Melanocyte of skin (primary cell): ENCODE results near the gene ABI1. TPM values are rescaled to one million over a fixed set of nuclear protein-coding genes. Genes with fewer than 3 reads are reported as not detected.

Experiments
- small RNA-seq, 2 donors: library from RNA; depleted of rRNA; stranded (forward); fragments of <200 nt; gene quantifications; one replicate each; pipeline ENCODE3, GENCODE V24; 2012
- total RNA-seq, 2 donors: library from RNA; depleted of rRNA; stranded (reverse); fragments of >200 nt; gene quantifications; 2 replicates each; pipeline ENCODE4 v1.2.3, GENCODE V29; 2012

The ABI1 gene
- total RNA-seq: 10 to 100 TPM; 72.3 to 74.0 TPM

DNA sequence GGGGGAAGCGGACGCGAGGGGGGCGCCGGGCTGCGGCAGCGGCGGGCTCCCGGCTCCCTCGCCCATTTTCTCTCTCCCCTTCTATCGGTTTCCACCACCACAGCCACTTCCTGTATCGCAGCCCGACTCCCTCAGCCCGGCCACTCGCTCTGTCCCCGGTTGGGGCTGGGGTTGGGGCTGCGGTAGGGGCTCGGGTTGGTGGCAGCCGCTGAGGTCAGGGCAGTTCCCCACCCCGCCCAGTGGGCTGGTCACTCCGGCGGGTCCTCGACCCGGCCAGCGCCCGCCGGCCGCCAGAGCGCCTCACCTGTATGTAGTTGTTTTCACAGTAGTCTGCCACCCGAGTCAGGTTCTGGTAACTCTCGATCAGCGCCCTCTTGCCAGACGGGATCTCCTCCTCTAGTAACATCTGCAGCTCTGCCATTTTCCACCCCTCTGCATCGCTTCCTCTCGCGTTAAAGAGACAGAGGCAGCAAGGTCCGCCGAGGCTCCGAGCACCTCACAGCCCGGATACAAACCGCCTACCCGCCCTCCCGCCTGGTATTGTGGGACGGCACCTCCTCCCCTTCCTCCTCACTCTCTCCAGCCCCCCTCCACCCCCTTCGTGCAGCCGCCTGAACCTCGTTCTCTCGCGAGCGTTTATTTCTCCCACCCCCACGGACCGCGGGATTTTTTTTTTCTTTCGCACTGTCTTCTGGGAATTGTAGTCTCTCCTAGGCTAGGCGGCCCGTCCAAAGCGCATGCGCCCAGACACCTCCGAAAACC lies at the start of gene ABI1:
Gene ABI1, minus strand, starts transcription at position 516 of the 762 bp plus-strand sequence. Its CDS starts 95 bp downstream, at position 421.

DNA sequence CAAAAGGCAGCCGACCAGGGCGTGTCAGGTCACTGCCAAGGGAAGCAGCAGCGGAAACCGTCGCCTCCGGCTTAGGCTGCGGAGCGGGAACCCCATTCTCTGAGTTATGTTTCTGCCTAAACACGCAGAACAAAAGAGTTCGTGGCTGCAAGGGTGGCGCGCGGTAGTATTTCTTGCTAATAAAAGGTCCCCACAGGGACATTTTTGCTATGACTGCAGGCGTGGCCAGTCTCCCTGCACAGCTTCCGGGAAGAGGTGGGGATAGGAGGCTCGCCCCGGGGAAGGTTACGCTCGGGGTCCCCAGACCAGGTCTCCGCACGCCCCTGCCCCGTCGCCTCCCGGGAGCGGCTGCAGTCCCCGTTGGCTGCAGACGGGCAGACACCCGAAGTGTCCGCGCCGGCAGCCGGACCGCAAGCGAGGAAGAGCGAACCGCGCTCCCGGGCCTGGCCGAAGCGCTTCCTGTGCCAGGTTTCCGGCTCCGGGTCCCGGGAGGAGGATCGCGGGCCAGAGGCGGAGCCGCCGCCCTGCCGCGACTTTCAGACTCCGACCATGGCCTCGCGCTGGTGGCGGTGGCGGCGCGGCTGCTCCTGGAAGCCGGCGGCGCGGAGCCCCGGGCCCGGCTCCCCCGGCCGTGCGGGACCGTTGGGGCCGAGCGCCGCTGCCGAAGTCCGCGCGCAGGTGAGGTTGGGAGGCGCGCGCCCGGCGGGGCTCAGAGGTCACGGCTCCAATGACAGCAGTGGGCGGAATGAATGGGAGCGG lies 163.4 kb downstream of the ABI1 start, which contains the start of gene PDSS1:
Gene PDSS1, plus strand, starts transcription at position 539 of the 759 bp plus-strand sequence. Its CDS starts 11 bp downstream, at position 550.

Small RNA genes lying within 50 kb of the gene (small RNA-seq; reads per million reads assigned to genes)
- 0 reads per million in 2 donors for gene RF00191
- 0 to 0.06 reads per million in 2 donors for gene RNU6-946P

Other genes starting within 250 kb of the ABI1 start
- 10 to 100 TPM in 1 of 2 donors, 1 to 10 TPM in 1; 8.6 to 17.6 TPM for gene PDSS1, start 163.3 kb downstream of the ABI1 start, total RNA-seq
- gene ANKRD26, start 239.5 kb upstream of the ABI1 start, total RNA-seq: 1 to 10 TPM; 6.5 to 6.7 TPM